Endothelial cell of umbilical vein (primary cell): ENCODE measurements around the gene COX7B2. TPM values are rescaled to one million over a fixed set of nuclear protein-coding genes. Genes with fewer than 3 reads are reported as not detected.

ENCODE experiments used
- BruUV-seq: library from RNA; stranded (reverse); fragments of 400-500 nt; replicated peaks from 2 replicates; lab custom pipeline; 2021; lab: Mats Ljungman, UMichigan
- CTCF ChIA-PET: fragments of 300-600, 350-600 bp; sonication (Branson Sonifier 250); formaldehyde crosslinking; loops from one replicate; lab custom pipeline; 2021; ENCODE audit warnings: antibody characterized with exemption, inconsistent platforms; lab: Charles Lee
- POLR2A ChIA-PET: fragments of 300-600, 350-600 bp; sonication (Branson Sonifier 250); formaldehyde crosslinking; loops from one replicate; lab custom pipeline; 2021; ENCODE audit warnings: antibody characterized with exemption, inconsistent platforms; lab: Charles Lee
- DNase-seq: peaks from one replicate; pipeline ENCODE4 v3.0.0-alpha.2; 2011; ENCODE audit warnings: low read depth, low spot score
- FAIRE-seq: peaks from 2 replicates; lab custom pipeline; 2011; peaks lifted over from hg19 to GRCh38; lab: Jason Lieb, UNC
- H2AFZ ChIP-seq: 2 replicates; pipeline ENCODE4 v1.6.0; 2012; ENCODE audit warnings: low read depth, low read length, control low read depth, inconsistent platforms
- H3K27ac ChIP-seq: 2 replicates; pipeline ENCODE4 v1.5.1; 2011; ENCODE audit warnings: low read depth, mild to moderate bottlenecking, control low read depth, low read length, moderate library complexity; ENCODE audit not compliant: insufficient read depth
- H3K27me3 ChIP-seq, 2 experiments: 2 replicates each; pipeline versions ENCODE4 v1.6.0 to v1.6.1; 2011; ENCODE audit warnings: low read length in 2 of 2, mixed read lengths in 1 of 2; ENCODE audit not compliant: control insufficient read depth in 2 of 2, insufficient read depth in 2 of 2
- H3K36me3 ChIP-seq, 2 experiments: 2 replicates in 1 of 2; 3 replicates in 1 of 2; pipeline ENCODE4 v1.5.1; 2011; ENCODE audit warnings: low read length in 2 of 2, mild to moderate bottlenecking in 1 of 2, moderate library complexity in 1 of 2; ENCODE audit not compliant: control insufficient read depth in 2 of 2, insufficient read depth in 2 of 2; ENCODE audit errors: extremely low read depth in 1 of 2
- H3K4me1 ChIP-seq: 3 replicates; pipeline ENCODE4 v1.5.1; 2011; ENCODE audit warnings: mild to moderate bottlenecking, low read length; ENCODE audit not compliant: control insufficient read depth, insufficient read depth; ENCODE audit errors: extremely low read depth
- H3K4me2 ChIP-seq: 2 replicates; pipeline ENCODE4 v1.6.1; 2011; ENCODE audit warnings: low read length, control low read depth, mixed read lengths; ENCODE audit not compliant: insufficient read depth
- H3K4me3 ChIP-seq, 3 experiments: fragments of 200-600 bp in 1 of 3; sonication (generic), shearing (Covaris generic) in 1 of 3; replicated peaks in 1 of 3; 2 replicates each; pipeline ENCODE4 v1.5.1; 2011 to 2016; ENCODE audit warnings: control low read depth in 3 of 3, low read length in 3 of 3, mild to moderate bottlenecking in 2 of 3, inconsistent platforms in 1 of 3, low read depth in 1 of 3, moderate library complexity in 1 of 3; ENCODE audit not compliant: insufficient read depth in 1 of 3
- H3K79me2 ChIP-seq: 2 replicates; pipeline ENCODE4 v1.6.0; 2012; ENCODE audit warnings: low read length, inconsistent platforms; ENCODE audit not compliant: control insufficient read depth, insufficient read depth
- H3K9ac ChIP-seq: replicated peaks from 2 replicates; pipeline ENCODE3; 2011; ENCODE audit warnings: low read length, control low read depth; ENCODE audit not compliant: insufficient read depth; ENCODE audit errors: extremely low read depth
- H3K9me1 ChIP-seq: replicated peaks from 3 replicates; pipeline ENCODE4 v1.6.0; 2011; ENCODE audit warnings: mild to moderate bottlenecking, low read length; ENCODE audit not compliant: control insufficient read depth, insufficient read depth; ENCODE audit errors: extremely low read depth
- H3K9me3 ChIP-seq: replicated peaks from 2 replicates; pipeline ENCODE4 v1.5.1; 2012; ENCODE audit warnings: low read length, inconsistent platforms; ENCODE audit not compliant: control insufficient read depth, insufficient read depth
- H4K20me1 ChIP-seq: replicated peaks from 2 replicates; pipeline ENCODE3; 2011; ENCODE audit warnings: mild to moderate bottlenecking, low read length; ENCODE audit not compliant: control insufficient read depth, insufficient read depth; ENCODE audit errors: extremely low read depth
- CTCF ChIP-seq, 2 donors: IDR thresholded peaks; 1 replicate in 1 of 2; 2 replicates in 1 of 2; pipeline ENCODE4 v1.5.1; 2011; ENCODE audit warnings: low read length in 2 of 2, mild to moderate bottlenecking in 2 of 2, moderate library complexity in 2 of 2, control low read depth in 1 of 2, inconsistent platforms in 1 of 2, low read depth in 1 of 2; ENCODE audit not compliant: insufficient read depth in 1 of 2; ENCODE audit errors: extremely low read depth in 1 of 2
- EZH2 ChIP-seq: IDR thresholded peaks from 2 replicates; pipeline ENCODE4 v1.6.1; 2012; ENCODE audit warnings: borderline replicate concordance, low read depth, mild to moderate bottlenecking, moderate library complexity, low read length, inconsistent platforms; ENCODE audit not compliant: severe bottlenecking
- FOS ChIP-seq: IDR thresholded peaks from 2 replicates; pipeline ENCODE4 v1.6.1; 2011; ENCODE audit warnings: mild to moderate bottlenecking, low read length, moderate library complexity, borderline replicate concordance; ENCODE audit not compliant: insufficient read depth
- GATA2 ChIP-seq: IDR thresholded peaks from 2 replicates; pipeline ENCODE4 v1.7.0; 2011; ENCODE audit warnings: low read depth, mild to moderate bottlenecking, moderate library complexity, mixed read lengths, low read length; ENCODE audit not compliant: insufficient read length, insufficient read depth
- JUN ChIP-seq: IDR thresholded peaks from 2 replicates; pipeline ENCODE4 v1.6.1; 2011; ENCODE audit warnings: borderline replicate concordance, low read depth; ENCODE audit not compliant: insufficient read length, insufficient read depth
- MAX ChIP-seq: IDR thresholded peaks from 2 replicates; pipeline ENCODE4 v1.6.1; 2011; ENCODE audit not compliant: insufficient read depth, insufficient read length
- MYC ChIP-seq: IDR thresholded peaks from one replicate; pipeline ENCODE4 v1.6.1; 2011; ENCODE audit warnings: mild to moderate bottlenecking, low read depth, low read length
- POLR2A ChIP-seq: IDR thresholded peaks from 2 replicates; pipeline ENCODE4 v1.6.1; 2012; ENCODE audit warnings: low read depth, mild to moderate bottlenecking, control low read depth, low read length
- POLR2AphosphoS5 ChIP-seq: IDR thresholded peaks from 2 replicates; pipeline ENCODE4 v1.6.1; 2012; ENCODE audit warnings: low read depth, mild to moderate bottlenecking, control low read depth, low read length, moderate library complexity; ENCODE audit not compliant: insufficient read depth
- dilution Hi-C: fragments of 300-500 bp; cut with MboI; formaldehyde crosslinking; loops from one replicate; pipeline ENCODE4 v1.15.0; 2019; ENCODE audit warnings: low sequenced_read_pairs; ENCODE audit not compliant: extremely low pct_ligation_motif_present
- intact Hi-C: fragments of 100-400 bp; cut with micrococcal nuclease; formaldehyde crosslinking; loops from one replicate; pipeline ENCODE4 v1.10.0; 2022
- polyA plus RNA-seq, 4 experiments: library from polyadenylated mRNA; depleted of rRNA in 3 of 4; stranded (reverse) in 3 of 4; unstranded in 1 of 4; fragments of >200 nt; gene quantifications; 2 replicates each; pipeline versions ENCODE4 v1.2.1 to v1.2.3, GENCODE V29; 2011 to 2012; ENCODE audit warnings: missing spikeins in 1 of 4
- total RNA-seq: library from RNA; stranded (reverse); gene quantifications from 2 replicates; pipeline ENCODE4 v1.2.3, GENCODE V29; 2021

COX7B2 gene
- total and polyA plus RNA-seq, 2 donors (not counting 3 experiments of a cell fraction or from before 2014, with no cell fraction given) = not detected

GRCh38 chr4:46817806-46818205, 91.2 kb downstream of the COX7B2 start:
- POLR2A ChIA-PET = no interaction called here
- FAIRE-seq (no peak), DNase-seq (no peak)
- H3K4me1 ChIP-seq = no peaks in the 10 kb centered on the region
- H3K9ac ChIP-seq = no peak overlapping the region
- H2AFZ ChIP-seq = no peak overlapping the region
- CTCF ChIA-PET = no interaction called here
- H3K27ac ChIP-seq = no peak overlapping the region
- H3K36me3 ChIP-seq = no peaks in the 10 kb centered on the region
- H3K9me1 ChIP-seq = no peaks in the 10 kb centered on the region
- no peaks in the 10 kb centered on the region for H3K27me3 ChIP-seq
- TF ChIP-seq FOS = no peak
- TF ChIP-seq GATA2 = no peak
- no peak for TF ChIP-seq POLR2A
- TF ChIP-seq JUN = no peak
- TF ChIP-seq POLR2AphosphoS5 = no peak
- no peak for TF ChIP-seq EZH2
- no peak for TF ChIP-seq MAX
- no peak for TF ChIP-seq CTCF (IDR thresholded peaks at IDR 0.05; ENCODE audit: extremely low read depth in 1 of 2, insufficient read depth in 1 of 2, low read depth in 1 of 2, low read length in 2 of 2)
- no peak for TF ChIP-seq MYC
- no peaks in the 10 kb centered on the region for H4K20me1 ChIP-seq
- intact Hi-C loops = no loop called here
- H3K4me3 ChIP-seq = no peak overlapping the region
- no peak overlapping the region for H3K4me2 ChIP-seq
- dilution Hi-C loops = no loop called here
- no peaks in the 10 kb centered on the region for H3K9me3 ChIP-seq
- no peaks in the 10 kb centered on the region for H3K79me2 ChIP-seq
- BruUV-seq = no TSS peak
